IMR-90 (cell line): ENCODE results near the gene ACVR1. TPM values are rescaled to one million over a fixed set of nuclear protein-coding genes. Genes with fewer than 3 reads are reported as not detected.
A peak's percentile ranks its signal among the peaks of the same experiment; 100 is the strongest.

ENCODE experiments used
- ATAC-seq: fragments of 200-7000 bp; cut with Tn5 transposase; 2 replicates; pipeline ENCODE4 v1.9.1; 2020; ENCODE audit warnings: low read depth, mild to moderate bottlenecking, moderate library complexity
- BruUV-seq: library from RNA; stranded (reverse); fragments of 400-500 nt; replicated peaks from 2 replicates; lab custom pipeline; 2021; lab: Mats Ljungman, UMichigan
- CTCF ChIA-PET: fragments of 300-600 bp; formaldehyde crosslinking; extraction: SDS; loops from one replicate; lab custom pipeline; 2021; ENCODE audit warnings: antibody characterized with exemption; lab: Yijun Ruan, JAX
- POLR2A ChIA-PET: fragments of 300-600 bp; sonication (Branson Sonifier 250); formaldehyde crosslinking; loops from one replicate; lab custom pipeline; 2022; ENCODE audit warnings: antibody characterized with exemption; ENCODE audit not compliant: unreplicated experiment; lab: Charles Lee
- DNase-seq: peaks from one replicate; pipeline ENCODE4 v3.0.0; 2013
- H2AFZ ChIP-seq: replicated peaks from 2 replicates; pipeline ENCODE3; 2013; ENCODE audit warnings: low read length, mild to moderate bottlenecking; ENCODE audit not compliant: poor library complexity
- H2AK5ac ChIP-seq: 2 replicates; pipeline ENCODE4 v1.6.1; 2013; ENCODE audit warnings: low read depth, low read length, inconsistent platforms
- H2AK9ac ChIP-seq: replicated peaks from 2 replicates; pipeline ENCODE3; 2013; ENCODE audit warnings: mild to moderate bottlenecking, low read depth, low read length, moderate library complexity; ENCODE audit not compliant: poor library complexity
- H2BK120ac ChIP-seq: 2 replicates; pipeline ENCODE4 v1.6.1; 2013; ENCODE audit warnings: low read depth, low read length, inconsistent platforms
- H2BK15ac ChIP-seq: 3 replicates; pipeline ENCODE4 v1.6.1; 2013; ENCODE audit warnings: low read depth, low read length, inconsistent platforms
- H2BK20ac ChIP-seq: 2 replicates; pipeline ENCODE4 v1.6.1; 2013; ENCODE audit warnings: low read depth, mild to moderate bottlenecking, inconsistent platforms, low read length, moderate library complexity
- H2BK5ac ChIP-seq: 2 replicates; pipeline ENCODE4 v1.6.1; 2013; ENCODE audit warnings: mild to moderate bottlenecking, low read depth, low read length, inconsistent platforms; ENCODE audit not compliant: poor library complexity, severe bottlenecking
- H3K14ac ChIP-seq: replicated peaks from 2 replicates; pipeline ENCODE4 v1.6.1; 2013; ENCODE audit warnings: low read depth, low read length, inconsistent platforms
- H3K18ac ChIP-seq: 2 replicates; pipeline ENCODE4 v1.6.1; 2013; ENCODE audit warnings: low read depth, low read length, control low read depth
- H3K23ac ChIP-seq: 2 replicates; pipeline ENCODE4 v1.6.1; 2013; ENCODE audit warnings: low read depth, low read length, inconsistent platforms
- H3K27ac ChIP-seq: 2 replicates; pipeline ENCODE4 v1.5.1; 2013; ENCODE audit warnings: mild to moderate bottlenecking, control low read depth, low read length; ENCODE audit not compliant: insufficient read depth
- H3K27me3 ChIP-seq: 2 replicates; pipeline ENCODE4 v1.6.1; 2013; ENCODE audit warnings: low read length; ENCODE audit not compliant: control insufficient read depth, insufficient read depth
- H3K36me3 ChIP-seq: 2 replicates; pipeline ENCODE4 v1.6.1; 2013; ENCODE audit warnings: low read length, mixed read lengths; ENCODE audit not compliant: control insufficient read depth, insufficient read depth
- H3K4ac ChIP-seq: 2 replicates; pipeline ENCODE4 v1.6.1; 2013; ENCODE audit warnings: low read depth, low read length, inconsistent platforms
- H3K4me1 ChIP-seq: 2 replicates; pipeline ENCODE4 v1.6.1; 2013; ENCODE audit warnings: low read length, mixed read lengths; ENCODE audit not compliant: control insufficient read depth, insufficient read depth
- H3K4me2 ChIP-seq: 2 replicates; pipeline ENCODE4 v1.6.1; 2013; ENCODE audit warnings: low read depth, mild to moderate bottlenecking, control low read depth, low read length, moderate library complexity
- H3K4me3 ChIP-seq: 2 replicates; pipeline ENCODE4 v1.5.1; 2013; ENCODE audit warnings: low read depth, mild to moderate bottlenecking, control low read depth, low read length, moderate library complexity; ENCODE audit not compliant: insufficient read depth
- H3K56ac ChIP-seq: 2 replicates; pipeline ENCODE4 v1.6.1; 2013; ENCODE audit warnings: low read length, inconsistent platforms; ENCODE audit not compliant: insufficient read depth; ENCODE audit errors: extremely low read depth
- H3K79me1 ChIP-seq, 2 experiments: 2 replicates each; pipeline ENCODE4 v1.6.1; 2013; ENCODE audit warnings: low read length in 2 of 2, inconsistent platforms in 1 of 2, low read depth in 1 of 2
- H3K9ac ChIP-seq: 2 replicates; pipeline ENCODE4 v1.6.1; 2013; ENCODE audit warnings: low read depth, low read length, control low read depth
- H3K9me1 ChIP-seq: 2 replicates; pipeline ENCODE4 v1.6.1; 2013; ENCODE audit warnings: low read length, inconsistent platforms; ENCODE audit not compliant: insufficient read depth
- H3K9me3 ChIP-seq: 2 replicates; pipeline ENCODE4 v1.6.1; 2013; ENCODE audit warnings: low read length; ENCODE audit not compliant: control insufficient read depth, insufficient read depth
- H4K20me1 ChIP-seq: 2 replicates; pipeline ENCODE4 v1.6.1; 2013; ENCODE audit warnings: low read length, inconsistent platforms; ENCODE audit not compliant: insufficient read depth
- H4K5ac ChIP-seq: 2 replicates; pipeline ENCODE4 v1.6.1; 2013; ENCODE audit warnings: mild to moderate bottlenecking, low read depth, low read length, control low read depth
- H4K8ac ChIP-seq, 2 experiments: 2 replicates each; pipeline ENCODE4 v1.6.1; 2013; ENCODE audit warnings: low read depth in 2 of 2, low read length in 2 of 2, control low read depth in 1 of 2, inconsistent platforms in 1 of 2
- H4K91ac ChIP-seq: 2 replicates; pipeline ENCODE4 v1.6.1; 2013; ENCODE audit warnings: low read depth, low read length, inconsistent platforms; ENCODE audit not compliant: insufficient read depth
- RCOR1 ChIP-seq: IDR thresholded peaks from 2 replicates; pipeline ENCODE4 v1.6.1; 2012; ENCODE audit warnings: mild to moderate bottlenecking, low read length, improper control_type of control experiment; ENCODE audit not compliant: insufficient replicate concordance
- WGBS, 2 experiments: methylation state at CpG; one replicate each; pipeline versions ENCODE4 v1.1.5 to v1.1.7; 2013; ENCODE audit warnings: missing lambda C conversion rate in 2 of 2; ENCODE audit not compliant: insufficient read length in 1 of 2; ENCODE audit errors: extremely low coverage in 2 of 2; 5-methylcytosine and 5-hydroxymethylcytosine counted together
- dilution Hi-C: fragments of 300-500 bp; cut with HindIII; formaldehyde crosslinking; loops from one replicate; pipeline ENCODE4 v1.14.3; 2018; ENCODE audit warnings: low sequenced_read_pairs; ENCODE audit not compliant: unreplicated experiment
- in situ Hi-C: fragments of 300-500 bp; cut with MboI; formaldehyde crosslinking; loops from 3 replicates; pipeline ENCODE4 v1.14.3; 2019; ENCODE audit warnings: low sequenced_read_pairs, inconsistent platforms, mixed read lengths
- intact Hi-C: fragments of 100-400 bp; cut with micrococcal nuclease; formaldehyde crosslinking; loops from 2 replicates; pipeline ENCODE4 v1.10.0; 2022
- polyA plus RNA-seq, 3 experiments: library from polyadenylated mRNA; depleted of rRNA; stranded (reverse); fragments of >200 nt; gene quantifications; 2 replicates each; pipeline ENCODE4 v1.2.3, GENCODE V29; 2012; ENCODE audit warnings: low replicate concordance in 1 of 3
- total RNA-seq: library from RNA; depleted of rRNA; stranded (reverse); fragments of >200 nt; gene quantifications from 2 replicates; pipeline ENCODE4 v1.2.3, GENCODE V29; 2012

Gene ACVR1
- total and polyA plus RNA-seq, 2 of the 4 experiments (the other 2 are of a cell fraction) = 21.1 to 40.8 TPM

DNA sequence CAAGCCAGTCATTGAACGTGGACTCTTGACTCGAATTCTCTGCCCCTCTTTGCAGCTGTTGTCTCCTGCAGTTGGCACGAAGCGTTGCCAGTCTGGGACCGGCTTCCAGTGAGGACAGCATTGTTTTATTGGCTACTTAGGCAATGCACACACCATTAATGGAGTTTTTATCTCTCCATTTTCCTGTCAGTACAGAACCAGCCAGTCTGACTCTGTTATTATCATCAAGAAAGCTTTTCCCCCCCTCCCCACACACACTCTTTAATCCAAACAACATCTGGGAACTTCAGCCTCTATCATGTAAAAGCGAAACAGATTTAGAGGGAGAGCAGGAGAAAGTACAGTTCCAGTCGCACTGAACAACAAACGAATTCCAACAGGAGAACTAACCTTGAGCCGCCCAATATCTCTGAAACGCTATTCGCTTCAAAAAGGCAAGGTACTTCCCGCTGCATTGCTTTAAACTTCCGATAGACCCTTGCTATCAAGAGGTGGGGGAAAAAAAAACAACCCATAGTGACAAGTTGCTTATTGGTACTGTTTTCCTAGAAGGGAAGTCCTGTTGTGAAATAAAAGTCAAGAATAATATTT, 38.2 kb downstream of the ACVR1 start:
- CTCF ChIA-PET = interaction anchor here (0.6 to 1.1 kb wide), 2 partner anchors 31 kb away, joined by 3 to 5 read pairs; no protein-coding TSS in a partner anchor
- POLR2A ChIA-PET = no interaction called here
- Histone ChIP-seq H4K20me1 (peaks cover 17% of the 10 kb centered on the region), H3K14ac (peak overlapping the region; percentile 77), H3K36me3 (0 out of 2 replicates have a peak, but pooled peaks cover 1% of the 10 kb centered on the region), H3K56ac (peak overlapping the region; percentile 90), H2AFZ (peak overlapping the region; percentile 81), H3K4me2 (peak overlapping the region; percentile 93), H3K4me3 (peak overlapping the region; percentile 42), H3K23ac (peak overlapping the region; percentile 98), H4K5ac (peak overlapping the region; percentile 88), H3K4ac (peak overlapping the region; percentile 89), H4K8ac (peak overlapping the region; percentile 65 to 92), H2AK5ac (peak overlapping the region; percentile 79; the same call in 1 of the 2 replicates), H3K18ac (peak overlapping the region; percentile 73), H3K27ac (peak overlapping the region; percentile 98), H2BK120ac (peak overlapping the region; percentile 84), H3K9me1 (peaks cover 36% of the 10 kb centered on the region), H2AK9ac (peak overlapping the region; percentile 83), H2BK5ac (peak overlapping the region; percentile 89), H3K9me3 (no peaks in the 10 kb centered on the region), H2BK15ac (peak overlapping the region; percentile 58), H3K4me1 (peaks cover 23% of the 10 kb centered on the region), H3K9ac (peak overlapping the region; percentile 84), H4K91ac (peak overlapping the region; percentile 73), H3K27me3 (no peaks in the 10 kb centered on the region), H3K79me1 (peaks cover 42 to 72% of the 10 kb centered on the region in 2 experiments), H2BK20ac (peak overlapping the region; percentile 64)
- dilution Hi-C loops (no loop called here), in situ Hi-C loops (no loop called here), intact Hi-C loops (loop anchor here (2.0 kb wide), 1 partner anchor 17 kb away; no protein-coding TSS in a partner anchor)
- no peak for TF ChIP-seq RCOR1
- peak; percentile 67 for DNase-seq
- no TSS peak for BruUV-seq
- ATAC-seq = peak; percentile 50
- WGBS, 2 experiments = 14% methylated on average over 2 of the region's 13 CpGs; no CpG with 5 or more reads in 1 of the 2 experiments
